Tibial artery (tissue), 4 donors: Measurements from ENCODE around the gene WNT11.

Experiments
- DNase-seq, 2 donors: peaks; one replicate each; pipeline ENCODE4 v3.0.0-alpha.2; 2019
- H3K27ac ChIP-seq, 2 donors: fragments of 200-600 bp; sonication (generic) in 1 of 2; 1 replicate in 1 of 2; 2 replicates in 1 of 2; pipeline ENCODE4 v1.5.1; 2018 to 2019; ENCODE audit warnings: mild to moderate bottlenecking in 1 of 2
- H3K27me3 ChIP-seq, 2 donors: fragments of 200-600 bp; sonication (generic) in 1 of 2; one replicate each; pipeline versions ENCODE4 v1.5.1 to v1.6.0; 2016 to 2019
- H3K36me3 ChIP-seq, 3 donors: fragments of 200-600 bp; sonication (generic) in 2 of 3; one replicate each; pipeline ENCODE4 v1.5.1; 2016 to 2019; ENCODE audit warnings: mild to moderate bottlenecking in 2 of 3
- H3K4me1 ChIP-seq, 4 donors: fragments of 200-600 bp; sonication (generic) in 2 of 4; 1 replicate in 3 of 4; 2 replicates in 1 of 4; pipeline ENCODE4 v1.5.1; 2016 to 2019
- H3K4me3 ChIP-seq, 2 donors: fragments of 200-600 bp; sonication (generic) in 1 of 2; 1 replicate in 1 of 2; 2 replicates in 1 of 2; pipeline ENCODE4 v1.5.1; 2018 to 2019; ENCODE audit warnings: mild to moderate bottlenecking in 2 of 2
- H3K9me3 ChIP-seq, 3 donors: fragments of 200-600 bp; sonication (generic) in 1 of 3; one replicate each; pipeline ENCODE4 v1.5.1; 2016 to 2019
- intact Hi-C: fragments of 100-400 bp; cut with DNase I; formaldehyde crosslinking; loops from one replicate; pipeline ENCODE4 v1.15.0; 2023; ENCODE audit warnings: low total_unique reads
- TF ChIP-seq, protein P1 (sequence below), 2 experiments: fragments of 200-600 bp in 1 of 2; fragments of 450-650 bp in 1 of 2; IDR thresholded peaks; one replicate each; pipeline ENCODE4 v1.5.1; 2017 to 2019; ENCODE audit warnings: antibody characterized with exemption in 2 of 2, mild to moderate bottlenecking in 1 of 2, moderate library complexity in 1 of 2

The WNT11 gene

GRCh38 chr11:76217653-76218160, 11.4 kb upstream of the WNT11 start:
- H3K4me1 ChIP-seq = no peaks in the 10 kb centered on the region
- H3K27ac ChIP-seq = no peak overlapping the region
- TF ChIP-seq, protein P1, sequence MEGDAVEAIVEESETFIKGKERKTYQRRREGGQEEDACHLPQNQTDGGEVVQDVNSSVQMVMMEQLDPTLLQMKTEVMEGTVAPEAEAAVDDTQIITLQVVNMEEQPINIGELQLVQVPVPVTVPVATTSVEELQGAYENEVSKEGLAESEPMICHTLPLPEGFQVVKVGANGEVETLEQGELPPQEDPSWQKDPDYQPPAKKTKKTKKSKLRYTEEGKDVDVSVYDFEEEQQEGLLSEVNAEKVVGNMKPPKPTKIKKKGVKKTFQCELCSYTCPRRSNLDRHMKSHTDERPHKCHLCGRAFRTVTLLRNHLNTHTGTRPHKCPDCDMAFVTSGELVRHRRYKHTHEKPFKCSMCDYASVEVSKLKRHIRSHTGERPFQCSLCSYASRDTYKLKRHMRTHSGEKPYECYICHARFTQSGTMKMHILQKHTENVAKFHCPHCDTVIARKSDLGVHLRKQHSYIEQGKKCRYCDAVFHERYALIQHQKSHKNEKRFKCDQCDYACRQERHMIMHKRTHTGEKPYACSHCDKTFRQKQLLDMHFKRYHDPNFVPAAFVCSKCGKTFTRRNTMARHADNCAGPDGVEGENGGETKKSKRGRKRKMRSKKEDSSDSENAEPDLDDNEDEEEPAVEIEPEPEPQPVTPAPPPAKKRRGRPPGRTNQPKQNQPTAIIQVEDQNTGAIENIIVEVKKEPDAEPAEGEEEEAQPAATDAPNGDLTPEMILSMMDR (IDR thresholded peaks at IDR 0.05) = no peak
- intact Hi-C loops = no loop called here
- no peaks in the 10 kb centered on the region for H3K36me3 ChIP-seq
- no peak overlapping the region for H3K4me3 ChIP-seq
- H3K27me3 ChIP-seq = peaks cover 0 to 5% of the 10 kb centered on the region in 2 donors
- H3K9me3 ChIP-seq = no peaks in the 10 kb centered on the region
- no peak for DNase-seq

GRCh38 chr11:76216536-76217325, 10.4 kb upstream of the WNT11 start:
- intact Hi-C loops = no loop called here
- Histone ChIP-seq H3K9me3 (no peaks in the 10 kb centered on the region), H3K4me1 (no peaks in the 10 kb centered on the region), H3K27ac (no peak overlapping the region), H3K4me3 (no peak overlapping the region), H3K27me3 (peaks cover 0 to 5% of the 10 kb centered on the region in 2 donors), H3K36me3 (no peaks in the 10 kb centered on the region)
- TF ChIP-seq, protein P1 (IDR thresholded peaks at IDR 0.05) = no peak
- DNase-seq = no peak

DNA sequence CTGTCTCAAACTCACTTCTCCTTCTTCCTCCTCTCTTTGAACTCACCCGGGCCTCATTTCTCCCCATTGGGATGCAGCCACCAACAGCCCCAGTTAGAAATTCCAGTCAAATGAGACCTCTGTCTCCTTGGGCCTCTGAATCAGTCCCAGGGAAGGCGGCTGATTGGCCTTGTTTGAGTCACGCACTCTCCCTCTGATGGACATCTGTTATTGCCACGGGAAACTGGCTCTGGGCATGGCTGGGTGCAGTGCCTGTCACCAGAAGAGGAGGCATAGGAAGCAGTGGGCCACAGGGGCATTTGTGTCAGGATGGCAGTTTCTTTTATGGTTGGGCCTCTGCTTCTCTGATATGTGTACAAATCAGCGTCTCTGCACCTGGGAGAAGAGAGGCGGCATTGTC, 9.6 kb upstream of the WNT11 start:
- DNase-seq = no peak
- Histone ChIP-seq H3K4me3 (no peak overlapping the region), H3K36me3 (no peaks in the 10 kb centered on the region)

GRCh38 chr11:76214968-76215548, 8.8 kb upstream of the WNT11 start:
- H3K9me3 ChIP-seq = no peaks in the 10 kb centered on the region
- peaks cover 0 to 5% of the 10 kb centered on the region in 2 donors for H3K27me3 ChIP-seq
- H3K4me1 ChIP-seq = peaks cover 0 to 14% (median 7%) of the 10 kb centered on the region in 4 donors
- no peak overlapping the region for H3K27ac ChIP-seq
- no peak overlapping the region for H3K4me3 ChIP-seq
- intact Hi-C loops = loop anchor here (5.0 kb wide), 1 partner anchor 157 kb away; no protein-coding TSS in a partner anchor
- no peak for DNase-seq
- TF ChIP-seq, protein P1 (IDR thresholded peaks at IDR 0.05) = no peak
- H3K36me3 ChIP-seq = no peaks in the 10 kb centered on the region

More for the DNA sequence above, 9.6 kb upstream of the WNT11 start:
- Histone ChIP-seq H3K4me1 (peaks cover 0 to 5% (median under 1%) of the 10 kb centered on the region in 4 donors), H3K27me3 (peaks cover 0 to 5% of the 10 kb centered on the region in 2 donors), H3K27ac (no peak overlapping the region), H3K9me3 (no peaks in the 10 kb centered on the region)
- intact Hi-C loops = no loop called here
- TF ChIP-seq, protein P1 (IDR thresholded peaks at IDR 0.05) = no peak

DNA sequence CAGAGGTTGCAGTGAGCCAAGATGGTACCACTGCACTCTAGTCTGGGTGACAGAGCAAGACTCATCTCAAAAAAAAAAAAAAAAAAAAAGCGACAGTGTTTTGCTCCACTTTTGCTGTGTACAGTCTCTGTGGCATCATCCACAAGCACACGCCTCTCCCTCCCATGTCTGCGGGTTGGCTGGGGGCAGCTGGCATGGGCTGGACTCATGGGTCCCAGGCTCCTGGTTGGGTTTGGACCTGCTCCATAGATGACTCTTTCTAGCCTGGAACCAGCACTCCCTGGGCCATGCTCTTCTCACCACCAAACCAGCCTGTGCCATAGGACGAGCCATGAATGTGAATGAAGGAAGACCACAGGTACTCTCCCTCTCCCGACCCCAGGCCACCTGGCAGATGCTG, 7.9 kb upstream of the WNT11 start:
- intact Hi-C loops = loop anchor here (5.0 kb wide), 1 partner anchor 158 kb away; no protein-coding TSS in a partner anchor
- Histone ChIP-seq H3K4me1 (peaks cover 4 to 23% (median 16%) of the 10 kb centered on the region in 4 donors), H3K4me3 (no peak overlapping the region), H3K36me3 (no peaks in the 10 kb centered on the region), H3K27me3 (peaks cover 0 to 4% of the 10 kb centered on the region in 2 donors), H3K27ac (no peak overlapping the region), H3K9me3 (no peaks in the 10 kb centered on the region)
- TF ChIP-seq, protein P1 (IDR thresholded peaks at IDR 0.05) = no peak
- no peak for DNase-seq
